ENCODE measurements around the gene BRD2. TPM values are rescaled to one million over a fixed set of nuclear protein-coding genes. Genes with fewer than 3 reads are reported as not detected.

The BRD2 gene
- total RNA-seq, 1 donor from 2014 or later = 140 TPM

- no peak for DNase-seq (ENCODE audit: low read depth)
- H3K4me3 ChIP-seq (ENCODE audit: low read depth, low read length) = no peak overlapping the region
- no peak for TF ChIP-seq CTCF (conservative IDR thresholded peaks at IDR 0.05; ENCODE audit: low read depth, low read length)
These were observed 18.4 kb upstream of the BRD2 start for GRCh38 chr6:32950010-32950409.

DNA sequence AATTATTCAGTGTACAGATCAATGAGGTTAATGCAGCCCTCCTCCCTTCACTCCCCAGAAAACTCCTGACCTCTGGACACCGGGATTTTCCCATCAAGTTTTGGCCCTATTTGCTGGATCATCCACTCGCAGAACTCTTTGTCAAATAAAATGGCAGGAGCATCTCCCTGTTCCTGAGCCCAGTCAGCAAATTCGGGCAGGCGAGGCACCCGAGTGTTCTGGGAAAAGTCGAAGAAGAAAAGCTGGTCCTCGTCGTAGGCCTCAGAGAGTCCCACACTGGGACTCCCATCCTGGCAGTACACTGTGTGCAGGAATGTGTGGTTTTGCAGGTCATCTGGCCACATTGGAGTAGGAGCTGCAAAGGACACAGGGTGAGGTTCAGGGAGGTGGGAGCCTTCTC is 17.9 kb upstream of the BRD2 start:
- TF ChIP-seq CTCF (conservative IDR thresholded peaks at IDR 0.05; ENCODE audit: low read depth, low read length) = no peak
- no peak overlapping the region for H3K4me3 ChIP-seq (ENCODE audit: low read depth, low read length)
- no peak for DNase-seq (ENCODE audit: low read depth)

- peak; percentile 95 for DNase-seq (ENCODE audit: low read depth)
- peak; percentile 94 for TF ChIP-seq CTCF (conservative IDR thresholded peaks at IDR 0.05; ENCODE audit: low read depth, low read length)
- peak within 1 kb of the TSS; percentile 21 for H3K4me3 ChIP-seq (ENCODE audit: low read depth, low read length)
These were observed 15.3 kb upstream of the BRD2 start, which contains the start of gene HLA-DMA for GRCh38 chr6:32952817-32953739. Gene HLA-DMA, minus strand, starts transcription at chr6:32953097. Its CDS starts 61 bp downstream, at chr6:32953036.

DNA sequence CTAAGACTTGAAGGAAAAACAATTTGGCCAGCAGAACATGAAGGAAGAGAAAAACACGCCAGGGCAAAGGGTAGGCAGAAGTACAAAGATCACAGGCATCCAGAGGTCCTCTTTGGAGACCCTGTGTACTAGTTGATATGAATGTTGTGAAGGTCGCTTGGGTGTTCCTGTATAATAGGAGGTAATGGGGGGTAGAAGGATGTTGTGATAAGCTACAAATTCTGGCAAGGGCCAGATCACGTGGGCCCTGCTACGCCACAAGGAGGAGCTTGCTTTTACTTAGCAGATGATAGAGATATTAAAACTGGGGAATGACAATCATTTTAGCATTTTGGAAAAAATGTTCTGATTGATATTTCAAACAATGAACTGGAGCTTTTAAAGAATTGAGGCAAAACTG is 14.6 kb upstream of the BRD2 start:
- DNase-seq (ENCODE audit: low read depth) = no peak
- no peak overlapping the region for H3K4me3 ChIP-seq (ENCODE audit: low read depth, low read length)
- TF ChIP-seq CTCF (conservative IDR thresholded peaks at IDR 0.05; ENCODE audit: low read depth, low read length) = no peak

- no peak for TF ChIP-seq CTCF (conservative IDR thresholded peaks at IDR 0.05; ENCODE audit: low read depth, low read length)
- no peak for DNase-seq (ENCODE audit: low read depth)
- no peak overlapping the region for H3K4me3 ChIP-seq (ENCODE audit: low read depth, low read length)
These were observed 14.1 kb upstream of the BRD2 start for GRCh38 chr6:32954267-32954666.

DNA sequence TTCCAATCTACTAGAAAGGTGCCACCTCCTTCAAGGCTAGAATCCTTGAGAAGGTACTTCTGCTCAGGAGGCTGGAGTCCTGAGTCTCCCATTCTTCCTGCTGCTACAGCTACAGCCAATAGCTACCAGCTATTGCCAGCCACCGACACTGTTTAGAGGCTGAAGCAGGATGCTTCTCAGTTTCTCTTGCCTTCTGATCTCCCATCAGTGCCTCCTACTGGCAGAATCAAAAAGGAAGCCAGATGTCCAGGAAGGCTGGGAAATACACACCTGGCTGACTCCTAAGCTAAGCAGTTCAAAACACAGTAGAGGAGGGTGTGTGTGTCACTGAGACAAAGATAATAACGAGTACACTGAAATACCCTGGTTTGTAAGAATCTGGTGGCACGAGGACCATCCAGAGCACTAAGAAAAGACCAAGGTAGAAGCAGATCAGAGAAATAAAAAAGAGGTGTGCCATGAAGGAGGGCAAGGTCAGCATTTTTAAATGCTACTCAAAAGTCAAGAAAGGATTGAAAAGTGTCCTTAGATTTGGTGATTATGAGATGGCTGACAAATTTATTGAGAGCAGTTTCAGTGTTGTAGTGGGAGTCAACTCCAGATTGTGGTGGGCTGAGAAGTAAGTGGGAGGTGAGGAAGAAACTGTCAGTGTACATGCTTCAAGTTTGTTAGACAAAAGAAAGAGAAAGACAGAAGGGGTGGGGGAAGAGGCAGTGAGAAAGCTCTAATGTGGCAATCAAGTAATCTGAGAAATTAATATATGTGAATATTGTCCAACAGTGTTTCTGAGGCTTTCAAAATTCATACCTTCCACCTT is 13.2 kb upstream of the BRD2 start:
- peak; percentile 70 for TF ChIP-seq CTCF (conservative IDR thresholded peaks at IDR 0.05; ENCODE audit: low read depth, low read length)
- H3K4me3 ChIP-seq (ENCODE audit: low read depth, low read length) = no peak overlapping the region
- no peak for DNase-seq (ENCODE audit: low read depth)
